ENCODE measurements around the gene RAB3A.

RAB3A gene

GRCh38 chr19:18203863-18204393 is at the start of gene RAB3A:
Gene RAB3A, minus strand, starts transcription at chr19:18204042. Its CDS starts 1,302 bp downstream, at chr19:18202740.
- DNase-seq, result peak; percentile 100

- no peak for DNase-seq
Measured at GRCh38 chr19:18253130-18253529, 49.3 kb upstream of the RAB3A start.

GRCh38 chr19:18252370-18252717 is 48.5 kb upstream of the RAB3A start:
- DNase-seq, result no peak

- DNase-seq, result peak; percentile 77
Measured at GRCh38 chr19:18251587-18252369, 47.9 kb upstream of the RAB3A start.

GRCh38 chr19:18249834-18250233 is 46.0 kb upstream of the RAB3A start:
- DNase-seq, result no peak

GRCh38 chr19:18245297-18245696 is 41.5 kb upstream of the RAB3A start:
- no peak for DNase-seq

DNA sequence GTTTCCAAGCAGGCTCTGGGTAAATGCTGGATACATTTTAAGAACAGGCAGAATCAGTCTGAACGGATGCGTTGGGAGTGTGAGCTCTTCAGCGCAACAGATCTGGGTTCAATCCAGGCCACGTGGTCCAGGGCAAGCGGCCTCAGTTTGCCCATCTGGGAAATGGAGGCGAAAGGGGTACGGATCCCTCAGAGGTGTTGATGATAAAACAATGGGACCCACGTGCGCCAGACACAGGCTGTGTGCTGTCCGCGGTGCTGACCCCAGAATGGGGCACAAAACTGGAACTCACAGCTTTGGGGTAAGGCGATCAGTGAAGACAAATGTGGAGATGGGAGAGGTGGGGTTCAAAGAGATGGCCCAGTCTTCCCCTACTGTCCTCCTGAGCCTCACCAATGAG is 35.5 kb upstream of the RAB3A start:
- DNase-seq, result no peak

DNA sequence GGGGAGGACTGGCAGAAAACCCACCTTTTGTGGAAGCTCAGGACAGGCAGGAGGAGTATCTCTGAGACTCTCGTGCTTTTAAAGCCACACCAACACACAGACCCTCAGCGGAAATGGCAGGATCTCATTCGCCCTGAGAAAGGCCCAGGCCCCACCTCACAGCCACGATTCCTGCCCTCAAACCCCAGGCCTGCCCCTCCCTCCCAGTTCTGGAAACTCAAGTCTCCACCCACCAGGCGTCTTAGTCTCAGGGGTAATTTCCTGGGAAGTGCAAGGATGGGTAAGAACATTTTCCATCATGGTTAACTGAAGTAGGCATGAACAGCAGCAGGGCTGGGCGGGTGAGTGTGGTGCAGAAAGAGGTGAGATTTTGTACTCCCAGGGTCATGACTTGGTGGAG is 30.4 kb upstream of the RAB3A start:
- DNase-seq, result no peak

GRCh38 chr19:18233224-18233825 is 29.5 kb upstream of the RAB3A start:
- peak; percentile 32 for DNase-seq

DNA sequence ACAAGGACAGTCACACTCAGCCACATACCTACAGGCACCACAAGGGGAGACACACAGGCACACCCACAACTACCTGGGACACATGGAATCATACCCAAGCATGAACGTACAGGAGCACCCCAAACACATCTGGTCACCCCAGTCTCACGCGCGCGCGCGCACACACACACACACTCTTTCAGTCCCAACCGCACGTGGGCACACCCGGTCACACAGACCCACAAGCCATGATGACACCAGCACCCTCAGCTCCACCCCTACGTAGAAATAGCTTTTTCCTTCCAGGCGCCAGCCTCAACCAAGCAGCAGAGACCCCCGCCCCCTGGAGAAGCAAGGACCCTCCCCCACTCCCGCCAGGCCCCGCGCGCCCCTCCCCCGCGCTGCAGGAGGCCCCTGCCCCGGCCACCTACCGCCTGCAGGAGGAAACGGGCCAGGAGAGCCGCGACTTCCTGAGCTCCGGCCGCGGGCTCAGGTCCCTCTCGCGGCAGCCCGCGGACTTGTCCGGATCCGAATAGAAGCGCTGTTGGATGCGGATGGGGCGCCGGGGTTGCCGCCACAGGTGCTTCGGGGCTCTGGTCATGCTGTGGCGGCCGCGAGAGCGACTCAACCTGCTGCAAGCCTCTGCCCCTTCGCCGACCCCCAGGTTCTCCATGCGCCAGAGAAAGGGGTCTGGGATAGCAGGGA is 28.8 kb upstream of the RAB3A start:
- peak; percentile 63 for DNase-seq

- peak; percentile 81 for DNase-seq
Measured at GRCh38 chr19:18231775-18232174, 27.9 kb upstream of the RAB3A start.

DNA sequence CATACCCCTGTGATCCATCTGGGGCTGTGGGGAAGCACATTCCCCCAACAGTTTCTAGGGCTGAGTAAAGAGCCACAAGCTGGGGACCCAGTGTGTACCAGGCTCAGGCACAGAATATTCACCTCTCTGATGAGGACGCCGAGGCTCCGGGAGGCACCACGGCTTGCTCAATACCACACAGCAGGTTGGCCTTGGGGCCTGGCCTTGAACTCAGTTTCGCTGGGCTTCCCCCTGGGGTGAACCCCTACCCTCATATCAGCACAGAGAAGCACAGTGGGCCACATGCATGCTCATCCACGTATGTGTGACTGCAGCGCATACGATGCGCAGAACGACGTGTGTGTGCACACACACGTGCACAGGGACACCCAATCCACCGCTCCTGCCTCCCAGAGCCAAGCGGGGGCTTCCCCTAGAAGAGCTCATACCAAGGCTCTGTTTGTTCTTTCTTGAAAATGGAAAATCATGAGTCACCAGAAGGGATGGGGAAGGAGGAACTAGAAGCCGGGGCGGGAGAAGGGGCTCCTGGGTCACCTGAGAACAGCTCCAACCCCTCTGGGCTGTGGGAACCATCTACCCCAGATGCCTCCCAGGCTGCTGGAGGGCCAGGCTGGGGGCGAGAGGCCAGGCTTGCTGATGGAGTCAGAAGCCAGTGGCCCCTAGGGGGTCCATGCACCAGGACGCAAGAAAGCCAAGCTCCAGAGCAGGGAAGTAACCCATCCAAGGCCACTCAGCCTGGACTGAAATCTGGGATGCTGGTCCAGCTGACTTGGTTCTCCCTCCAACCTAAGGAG is 27.3 kb upstream of the RAB3A start:
- no peak for DNase-seq

GRCh38 chr19:18229915-18230314 is 26.1 kb upstream of the RAB3A start:
- DNase-seq, result no peak

GRCh38 chr19:18229474-18229873 is 25.6 kb upstream of the RAB3A start:
- no peak for DNase-seq

DNA sequence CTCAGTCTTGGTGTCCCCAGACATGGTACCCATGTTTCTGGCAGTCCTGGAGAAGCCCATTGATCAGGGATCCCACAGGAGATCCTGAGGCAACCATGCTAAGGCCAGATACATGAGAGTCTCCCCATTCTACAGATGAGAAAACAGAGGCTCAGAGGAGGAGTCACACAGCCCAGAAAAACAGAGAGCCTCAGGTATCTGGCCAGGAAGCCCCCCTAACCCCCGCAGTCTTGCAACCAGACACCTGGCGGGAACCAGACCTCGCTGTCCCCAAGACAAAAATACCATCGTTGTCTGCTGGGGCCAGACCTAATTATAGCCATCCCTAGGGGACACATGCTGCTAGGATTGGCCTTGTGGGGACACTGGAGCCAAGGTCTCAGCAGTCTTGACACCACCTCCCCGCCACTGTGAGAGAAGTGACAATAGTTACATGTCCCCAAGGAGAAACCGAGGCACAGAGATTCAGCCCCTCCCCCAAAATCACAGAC is 24.0 kb upstream of the RAB3A start:
- DNase-seq, result no peak

DNA sequence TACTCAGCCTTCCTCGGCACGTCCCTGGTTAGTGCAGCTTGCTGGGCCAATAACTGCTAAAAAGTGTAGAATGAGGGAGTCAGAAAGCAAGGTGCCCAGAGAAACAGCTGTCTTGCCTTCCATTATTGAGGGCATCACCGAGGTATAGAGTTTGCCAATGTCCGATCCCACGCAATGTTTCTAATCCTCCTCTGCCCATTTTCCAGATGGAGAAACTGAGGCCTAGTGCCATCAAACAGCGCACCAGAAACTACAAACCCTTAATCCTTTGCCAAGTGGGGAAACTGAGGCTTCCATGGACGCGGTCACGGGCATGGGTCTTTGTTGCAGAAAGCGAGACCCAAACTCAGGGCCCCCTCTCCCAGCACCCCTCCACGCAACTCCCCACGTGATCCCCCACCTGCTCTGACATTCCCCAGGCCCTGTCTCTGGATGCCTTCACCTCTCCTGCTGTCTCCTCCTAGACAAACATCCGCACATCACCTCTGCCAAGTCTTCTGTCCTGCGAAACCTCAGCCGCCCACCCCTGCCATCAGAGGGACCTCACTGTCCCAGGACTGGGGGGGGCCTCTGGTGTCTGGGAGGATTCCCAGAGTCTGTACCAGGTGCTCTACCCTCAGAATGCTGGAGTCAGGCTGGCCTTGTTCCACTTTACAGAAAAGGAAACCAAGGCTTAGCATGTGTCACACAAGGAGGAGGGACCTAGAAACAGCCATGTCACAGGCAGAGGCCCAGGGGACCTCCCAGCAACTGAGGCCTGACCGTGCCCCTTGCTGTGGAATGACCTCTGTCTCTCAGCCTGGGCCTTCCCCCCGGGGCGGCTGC is 23.3 kb upstream of the RAB3A start:
- DNase-seq, result no peak

GRCh38 chr19:18225702-18226468 is 22.0 kb upstream of the RAB3A start, which contains the start of gene PDE4C:
Gene PDE4C, minus strand, starts transcription at chr19:18226438. Its CDS starts 23 bp downstream, at chr19:18226415.
- DNase-seq, result peak; percentile 45

- no peak for DNase-seq
Measured at GRCh38 chr19:18225355-18225701, 21.5 kb upstream of the RAB3A start.

DNA sequence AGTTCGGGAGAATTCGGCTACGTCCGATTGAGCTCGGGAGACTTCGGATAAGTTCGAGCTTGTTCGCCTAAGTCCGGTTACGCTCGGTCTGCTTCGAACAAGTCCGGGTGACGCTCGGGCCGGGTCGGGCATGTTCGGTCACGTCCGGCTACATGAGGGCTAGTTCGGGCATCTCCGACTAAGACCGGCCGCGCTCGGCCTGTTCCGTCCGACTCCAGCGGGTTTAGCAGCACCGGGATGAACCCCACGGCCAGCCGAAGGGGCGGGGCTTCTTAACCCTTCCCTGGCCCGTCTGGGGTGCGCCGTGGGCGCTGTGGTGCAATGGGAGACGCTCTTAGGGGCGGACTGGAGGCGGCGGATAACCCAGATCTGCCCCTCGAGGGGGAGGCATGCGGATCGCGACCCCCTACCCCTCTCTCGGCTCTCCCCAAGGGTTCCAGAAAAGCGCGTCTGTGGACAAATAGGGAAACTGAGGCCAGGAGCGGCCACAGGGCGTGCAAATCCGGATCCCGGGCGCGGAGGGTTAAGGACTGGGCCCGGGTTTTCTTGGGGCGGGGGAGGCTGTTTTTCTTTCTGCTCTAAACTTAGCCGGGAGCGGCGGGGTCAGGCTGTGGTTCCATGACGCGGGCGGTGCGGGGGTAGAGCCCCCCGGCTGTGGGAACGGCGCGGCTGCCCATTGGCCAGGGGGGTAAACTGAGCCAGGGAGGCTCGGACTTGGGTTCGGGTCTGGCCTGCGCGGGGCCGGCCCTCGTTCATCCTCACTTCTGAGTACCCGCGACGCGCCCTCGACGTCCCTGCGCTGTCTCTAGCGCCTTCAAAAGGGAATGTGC is 20.9 kb upstream of the RAB3A start:
- DNase-seq, result peak; percentile 51

GRCh38 chr19:18223860-18224524 is 20.1 kb upstream of the RAB3A start:
- peak; percentile 39 for DNase-seq

All from NCI-H2171 treated with DMSO at 0.1 percent for 48 hours (cell line).